K562 (cell line): Measurements from ENCODE around the gene RASGEF1C. TPM values are rescaled to one million over a fixed set of nuclear protein-coding genes. Genes with fewer than 3 reads are reported as not detected.

Experiments
- CEBPG ChIP-seq, 3 experiments: fragments of 200-800 bp in 1 of 3; sonication (Bioruptor generic) in 1 of 3; sonication (generic) in 1 of 3; formaldehyde crosslinking in 1 of 3; IDR thresholded peaks in 2 of 3; conservative IDR thresholded peaks in 1 of 3; 2 replicates each; pipeline versions ENCODE4 v1.6.1 to v1.8.0; 2016 to 2022; ENCODE audit warnings: missing compliant biosample characterization in 2 of 3, missing genetic modification characterization in 2 of 3, mild to moderate bottlenecking in 1 of 3, missing genetic modification reagents in 1 of 3
- EGR1 ChIP-seq: fragments of 450-650 bp; conservative IDR thresholded peaks from 2 replicates; pipeline ENCODE4 v1.6.1; 2017; ENCODE audit warnings: mild to moderate bottlenecking
- L3MBTL2 ChIP-seq: fragments of 450-650 bp; IDR thresholded peaks from 2 replicates; pipeline ENCODE4 v1.6.1; 2016; ENCODE audit warnings: mild to moderate bottlenecking, moderate library complexity
- RBFOX2 ChIP-seq: fragments of 200-400 bp; formaldehyde crosslinking; IDR thresholded peaks from 2 replicates; pipeline ENCODE4 v1.6.1; 2017; ENCODE audit warnings: low read depth, mild to moderate bottlenecking, low read length, moderate library complexity
- SMC3 ChIP-seq: conservative IDR thresholded peaks from 2 replicates; pipeline ENCODE4 v1.6.1; 2011; ENCODE audit warnings: low read depth, low read length, improper control_type of control experiment; ENCODE audit not compliant: insufficient read depth
- TAF1 ChIP-seq: IDR thresholded peaks from 2 replicates; pipeline ENCODE4 v1.6.1; 2011; ENCODE audit warnings: mild to moderate bottlenecking, low read length, moderate library complexity; ENCODE audit not compliant: insufficient read depth, control insufficient read depth, severe bottlenecking; ENCODE audit errors: extremely low read depth
- ZBTB33 ChIP-seq: sonication (generic); formaldehyde crosslinking; IDR thresholded peaks from 2 replicates; pipeline ENCODE4 v1.8.1; 2023; ENCODE audit warnings: mild to moderate bottlenecking, missing genetic modification reagents
- ZBTB7A ChIP-seq: IDR thresholded peaks from 2 replicates; pipeline ENCODE4 v1.6.1; 2011; ENCODE audit warnings: low read depth, mild to moderate bottlenecking, low read length, moderate library complexity, borderline replicate concordance; ENCODE audit not compliant: control insufficient read depth
- ZKSCAN3 ChIP-seq: fragments of 250-450 bp; sonication (Bioruptor Pico); IDR thresholded peaks from 2 replicates; pipeline ENCODE4 v1.4.0; 2020
- ZNF592 ChIP-seq: fragments of 450-650 bp; IDR thresholded peaks from 2 replicates; pipeline ENCODE4 v1.6.1; 2017; ENCODE audit warnings: antibody characterized with exemption, mild to moderate bottlenecking
- polyA plus RNA-seq, 8 experiments: library from polyadenylated mRNA; depleted of rRNA in 4 of 8; stranded (reverse) in 5 of 8; unstranded in 3 of 8; fragments of >200 nt; fragmentation: Nextera tagmentation in 2 of 8; fragmentation: Illumina TruSeq in 1 of 8; extraction: Ambion mirVana in 2 of 8; extraction: Trizol in 1 of 8; gene quantifications; 2 replicates each; pipeline versions ENCODE4 v1.2.1 to v1.2.3, GENCODE V29; 2011 to 2014; ENCODE audit warnings: inconsistent platforms in 1 of 8, missing spikeins in 1 of 8
- total RNA-seq, 7 experiments: library from RNA; depleted of rRNA in 6 of 7; stranded (reverse); fragments of >200 nt in 6 of 7; fragmentation: Illumina TruSeq in 2 of 7; extraction: Trizol in 2 of 7; gene quantifications; 2 replicates each; pipeline versions ENCODE4 v1.2.1 to v1.2.3, GENCODE V29; 2011 to 2021; ENCODE audit warnings: low replicate concordance in 1 of 7
- TF ChIP-seq, protein P1 (sequence below): fragments of 250-450 bp; sonication (Bioruptor Pico); IDR thresholded peaks from 2 replicates; pipeline ENCODE4 v1.4.0; 2020; ENCODE audit warnings: borderline replicate concordance
- TF ChIP-seq, protein P2 (sequence below): fragments of 150-350 bp; conservative IDR thresholded peaks from 2 replicates; pipeline ENCODE4 v1.6.1; 2014; ENCODE audit warnings: low read length
- TF ChIP-seq, protein P3 (sequence below): fragments of 450-650 bp; IDR thresholded peaks from 2 replicates; pipeline ENCODE4 v1.6.1; 2016

RASGEF1C gene
- total and polyA plus RNA-seq, 9 of the 15 experiments (the other 6 are each of a cell fraction or from before 2014, with no cell fraction given), result 0.04 to 1.1 (median 0.21) TPM; not detected in 4

DNA sequence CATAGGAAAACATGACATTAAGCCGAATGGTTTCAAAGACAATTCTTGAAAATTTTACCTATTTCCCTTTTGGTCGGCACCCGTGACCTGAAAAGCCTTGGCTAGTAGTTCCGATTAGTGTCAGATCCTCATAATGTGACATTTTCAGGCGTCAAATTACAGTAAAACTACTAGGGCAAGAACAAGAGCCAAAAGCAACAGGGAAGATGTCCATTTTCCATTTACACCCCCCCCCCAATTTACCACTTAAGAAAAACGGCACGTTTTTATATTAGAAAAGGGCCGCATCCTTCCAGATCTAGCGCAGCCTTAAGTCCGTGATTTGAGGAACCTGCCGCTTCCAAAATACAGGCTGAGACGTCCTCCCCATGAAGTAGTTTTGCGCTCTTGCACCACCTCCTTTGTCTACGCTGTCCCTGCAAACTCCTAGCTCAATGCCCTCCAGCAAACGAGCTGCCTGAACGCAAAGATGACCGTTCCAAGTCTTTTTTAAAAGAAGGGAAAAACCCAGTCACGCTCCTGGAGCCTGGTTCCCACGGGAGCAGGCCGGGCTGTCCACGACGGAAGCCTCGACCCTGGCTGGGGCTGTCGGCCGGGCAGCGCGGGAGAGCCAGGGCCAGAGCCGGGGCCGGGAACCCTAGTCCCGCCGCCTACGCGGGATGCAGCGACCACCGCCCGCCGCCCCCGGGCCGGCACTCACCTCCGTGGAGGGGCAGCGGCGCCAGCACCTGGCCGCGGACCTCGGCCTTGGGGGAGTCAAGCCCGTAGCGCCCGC lies 138.1 kb downstream of the RASGEF1C start (continued):
- TF ChIP-seq, protein P1, sequence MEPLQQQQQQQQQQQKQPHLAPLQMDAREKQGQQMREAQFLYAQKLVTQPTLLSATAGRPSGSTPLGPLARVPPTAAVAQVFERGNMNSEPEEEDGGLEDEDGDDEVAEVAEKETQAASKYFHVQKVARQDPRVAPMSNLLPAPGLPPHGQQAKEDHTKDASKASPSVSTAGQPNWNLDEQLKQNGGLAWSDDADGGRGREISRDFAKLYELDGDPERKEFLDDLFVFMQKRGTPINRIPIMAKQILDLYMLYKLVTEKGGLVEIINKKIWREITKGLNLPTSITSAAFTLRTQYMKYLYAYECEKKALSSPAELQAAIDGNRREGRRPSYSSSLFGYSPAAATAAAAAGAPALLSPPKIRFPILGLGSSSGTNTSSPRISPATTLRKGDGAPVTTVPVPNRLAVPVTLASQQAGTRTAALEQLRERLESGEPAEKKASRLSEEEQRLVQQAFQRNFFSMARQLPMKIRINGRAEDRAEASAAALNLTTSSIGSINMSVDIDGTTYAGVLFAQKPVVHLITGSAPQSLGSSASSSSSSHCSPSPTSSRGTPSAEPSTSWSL (CRISPR knock-in tag), result 0 out of 2 replicates have a peak, but pooled peaks have one; percentile 73
- no peak for TF ChIP-seq SMC3
- TF ChIP-seq ZNF592, result no peak
- TF ChIP-seq CEBPG (CRISPR knock-in tag; IDR thresholded peaks at IDR 0.05), result peak; percentile 45; the same call in 1 of the 2 replicates
- no peak for TF ChIP-seq CEBPG (tag; conservative IDR thresholded peaks at IDR 0.05 in 1 of 2, IDR thresholded peaks at IDR 0.05 in 1 of 2)
- TF ChIP-seq, protein P2, sequence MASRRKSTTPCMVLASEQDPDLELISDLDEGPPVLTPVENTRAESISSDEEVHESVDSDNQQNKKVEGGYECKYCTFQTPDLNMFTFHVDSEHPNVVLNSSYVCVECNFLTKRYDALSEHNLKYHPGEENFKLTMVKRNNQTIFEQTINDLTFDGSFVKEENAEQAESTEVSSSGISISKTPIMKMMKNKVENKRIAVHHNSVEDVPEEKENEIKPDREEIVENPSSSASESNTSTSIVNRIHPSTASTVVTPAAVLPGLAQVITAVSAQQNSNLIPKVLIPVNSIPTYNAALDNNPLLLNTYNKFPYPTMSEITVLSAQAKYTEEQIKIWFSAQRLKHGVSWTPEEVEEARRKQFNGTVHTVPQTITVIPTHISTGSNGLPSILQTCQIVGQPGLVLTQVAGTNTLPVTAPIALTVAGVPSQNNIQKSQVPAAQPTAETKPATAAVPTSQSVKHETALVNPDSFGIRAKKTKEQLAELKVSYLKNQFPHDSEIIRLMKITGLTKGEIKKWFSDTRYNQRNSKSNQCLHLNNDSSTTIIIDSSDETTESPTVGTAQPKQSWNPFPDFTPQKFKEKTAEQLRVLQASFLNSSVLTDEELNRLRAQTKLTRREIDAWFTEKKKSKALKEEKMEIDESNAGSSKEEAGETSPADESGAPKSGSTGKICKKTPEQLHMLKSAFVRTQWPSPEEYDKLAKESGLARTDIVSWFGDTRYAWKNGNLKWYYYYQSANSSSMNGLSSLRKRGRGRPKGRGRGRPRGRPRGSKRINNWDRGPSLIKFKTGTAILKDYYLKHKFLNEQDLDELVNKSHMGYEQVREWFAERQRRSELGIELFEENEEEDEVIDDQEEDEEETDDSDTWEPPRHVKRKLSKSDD, result no peak
- no peak for TF ChIP-seq ZKSCAN3 (CRISPR knock-in tag)
- no peak for TF ChIP-seq ZBTB33 (CRISPR knock-in tag)
- 0 out of 2 replicates have a peak, but pooled peaks have one; percentile 19 for TF ChIP-seq EGR1
- TF ChIP-seq L3MBTL2, result peak; percentile 66
- no peak for TF ChIP-seq TAF1
- TF ChIP-seq, protein P3, sequence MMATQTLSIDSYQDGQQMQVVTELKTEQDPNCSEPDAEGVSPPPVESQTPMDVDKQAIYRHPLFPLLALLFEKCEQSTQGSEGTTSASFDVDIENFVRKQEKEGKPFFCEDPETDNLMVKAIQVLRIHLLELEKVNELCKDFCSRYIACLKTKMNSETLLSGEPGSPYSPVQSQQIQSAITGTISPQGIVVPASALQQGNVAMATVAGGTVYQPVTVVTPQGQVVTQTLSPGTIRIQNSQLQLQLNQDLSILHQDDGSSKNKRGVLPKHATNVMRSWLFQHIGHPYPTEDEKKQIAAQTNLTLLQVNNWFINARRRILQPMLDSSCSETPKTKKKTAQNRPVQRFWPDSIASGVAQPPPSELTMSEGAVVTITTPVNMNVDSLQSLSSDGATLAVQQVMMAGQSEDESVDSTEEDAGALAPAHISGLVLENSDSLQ, result no peak
- no peak for TF ChIP-seq RBFOX2
- TF ChIP-seq ZBTB7A, result peak; percentile 53; the same call in 1 of the 2 replicates
